KG1 (cell line): ENCODE data around the gene KRTAP19-8.

Experiments used
- DNase-seq: peaks from one replicate; lab custom pipeline; 2025; lab: John Stamatoyannopoulos, UW

Gene KRTAP19-8, protein sequence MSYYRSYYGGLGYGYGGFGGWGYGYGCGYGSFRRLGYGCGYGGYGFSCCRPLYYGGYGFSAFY

DNA sequence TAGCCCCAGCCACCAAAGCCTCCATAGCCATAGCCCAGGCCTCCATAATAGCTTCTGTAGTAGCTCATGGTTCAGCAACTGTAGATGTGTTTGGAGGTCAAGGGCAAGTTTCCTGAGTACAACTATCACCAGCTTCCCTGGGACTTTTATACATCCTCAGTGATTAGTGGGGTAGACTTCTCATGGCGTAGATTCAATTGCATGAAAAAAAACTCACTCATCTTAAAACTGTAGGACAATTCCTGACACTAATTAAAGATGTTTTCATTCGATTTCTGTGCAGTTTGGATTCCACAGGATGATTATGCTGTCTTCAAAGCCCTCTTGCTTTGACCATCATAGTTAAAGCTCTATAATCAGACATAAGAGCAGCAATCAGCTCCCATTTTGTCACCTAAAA, at the start of gene KRTAP19-8:
Gene KRTAP19-8, minus strand, starts transcription at position 101 of the 400 bp plus-strand sequence. Its CDS starts 33 bp downstream, at position 68.
- no peak for DNase-seq

DNA sequence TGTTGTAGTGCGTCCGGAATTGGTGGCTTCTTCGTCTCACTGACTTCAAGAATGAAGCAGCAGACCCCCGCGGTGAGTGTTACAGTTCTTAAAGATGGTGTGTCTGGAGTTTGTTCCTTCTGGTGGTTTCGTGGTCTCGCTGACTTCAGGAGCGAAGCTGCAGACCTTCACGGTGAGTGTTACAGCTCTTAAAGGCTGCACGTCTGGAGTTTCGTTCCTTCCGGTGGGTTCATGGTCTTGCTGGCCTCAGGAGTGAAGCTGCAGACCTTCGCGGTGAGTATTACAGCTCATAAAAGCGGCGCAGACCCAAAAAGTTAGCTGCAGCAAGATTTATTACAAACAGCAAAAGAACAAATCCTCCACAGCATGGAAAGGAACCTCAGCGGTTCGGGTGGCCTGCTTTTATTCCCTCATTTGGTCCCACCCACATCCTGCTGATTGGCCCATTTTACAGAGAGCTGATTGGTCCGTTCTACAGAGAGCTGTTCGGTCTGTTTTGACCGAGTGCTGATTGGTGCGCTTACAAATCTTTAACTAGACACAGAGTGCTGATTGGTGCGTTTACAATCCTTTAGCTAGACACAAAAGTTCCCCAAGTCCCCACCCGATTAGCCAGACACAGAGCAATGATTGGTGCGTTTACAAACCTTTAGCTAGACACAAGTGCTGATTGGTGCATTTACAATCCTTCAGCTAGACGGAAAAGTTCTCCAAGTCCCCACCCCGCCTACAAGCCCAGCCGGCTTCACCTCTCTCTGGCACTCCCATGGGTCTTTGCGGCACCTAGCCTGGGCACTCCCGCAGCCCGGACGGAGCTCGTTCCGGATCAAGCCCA, 49.6 kb upstream of the KRTAP19-8 start:
- DNase-seq = peak; percentile 40

DNA sequence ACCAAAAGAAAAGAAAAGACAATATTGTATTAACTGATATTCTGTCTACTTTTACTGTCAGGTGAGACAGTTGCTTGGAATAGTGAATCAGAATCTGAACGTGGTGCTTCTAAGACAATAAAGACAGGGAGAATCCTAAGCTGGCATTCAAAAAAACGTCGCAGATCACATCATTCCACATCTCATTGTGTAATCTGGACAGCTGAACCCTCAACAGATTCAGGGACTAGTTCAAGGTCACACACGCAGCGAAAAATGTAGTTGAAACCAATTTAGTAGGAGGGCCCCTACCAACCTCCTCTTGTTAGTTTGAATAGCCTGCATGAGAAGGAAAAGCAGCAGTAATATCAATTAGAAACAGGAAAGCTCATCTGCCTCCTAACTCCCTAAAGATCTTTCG, 46.4 kb upstream of the KRTAP19-8 start:
- no peak for DNase-seq

DNA sequence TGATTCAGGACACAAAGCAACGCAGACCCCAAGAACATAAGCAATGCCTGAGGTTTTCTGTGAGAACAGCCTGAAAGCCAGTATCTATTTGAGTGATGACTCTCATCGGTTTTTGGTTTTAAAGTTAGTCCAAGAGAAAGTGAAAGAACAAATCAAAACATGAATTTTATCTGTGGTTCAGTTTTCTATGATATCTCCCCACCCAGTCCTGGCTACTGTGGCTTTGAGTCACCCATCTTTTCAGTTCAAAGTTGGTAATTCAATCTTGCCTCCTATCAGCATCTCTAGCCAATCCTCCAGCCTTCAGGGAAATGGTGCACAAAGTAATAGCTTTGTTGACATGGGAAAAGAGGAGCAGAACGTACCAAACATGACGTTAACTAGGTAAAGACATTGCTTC, 40.5 kb upstream of the KRTAP19-8 start:
- no peak for DNase-seq

DNA sequence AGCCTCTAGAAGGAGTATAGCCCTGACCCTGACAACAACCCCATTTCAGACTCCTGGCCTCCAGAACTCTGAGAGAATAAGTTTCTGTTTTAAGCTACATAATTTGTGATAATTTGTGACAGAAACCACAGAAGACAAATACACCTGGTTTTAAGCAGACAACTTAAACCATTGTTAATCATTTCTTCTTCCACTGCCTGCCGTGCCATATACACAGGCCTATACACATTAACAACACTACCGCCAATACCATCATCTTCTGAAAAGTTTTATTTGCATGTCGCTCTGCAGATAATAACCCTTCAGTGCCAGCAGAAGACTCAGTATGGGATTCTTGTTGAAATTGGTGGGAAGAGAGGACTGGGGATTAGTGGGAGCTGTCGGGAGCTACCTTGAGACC, 39.9 kb upstream of the KRTAP19-8 start:
- DNase-seq = no peak

DNA sequence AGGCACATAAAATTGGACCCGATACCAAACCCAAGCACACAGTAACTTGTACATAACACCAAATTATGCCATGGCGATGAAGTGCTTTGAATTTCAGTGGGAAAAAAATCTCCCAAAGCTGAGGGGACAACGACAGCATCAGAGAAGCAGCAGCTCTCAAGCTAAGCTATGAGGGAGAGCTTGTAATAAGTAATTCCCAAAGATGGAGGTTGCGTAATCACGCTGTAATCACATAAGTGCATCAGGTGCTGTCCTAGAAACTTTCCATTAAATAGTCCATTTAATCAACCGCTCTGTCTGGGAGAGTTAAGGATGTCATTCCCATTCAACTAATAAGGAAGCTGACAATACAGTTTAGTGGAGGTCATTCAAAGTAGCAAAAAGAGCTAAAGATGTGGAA, 37.6 kb upstream of the KRTAP19-8 start:
- DNase-seq = no peak

DNA sequence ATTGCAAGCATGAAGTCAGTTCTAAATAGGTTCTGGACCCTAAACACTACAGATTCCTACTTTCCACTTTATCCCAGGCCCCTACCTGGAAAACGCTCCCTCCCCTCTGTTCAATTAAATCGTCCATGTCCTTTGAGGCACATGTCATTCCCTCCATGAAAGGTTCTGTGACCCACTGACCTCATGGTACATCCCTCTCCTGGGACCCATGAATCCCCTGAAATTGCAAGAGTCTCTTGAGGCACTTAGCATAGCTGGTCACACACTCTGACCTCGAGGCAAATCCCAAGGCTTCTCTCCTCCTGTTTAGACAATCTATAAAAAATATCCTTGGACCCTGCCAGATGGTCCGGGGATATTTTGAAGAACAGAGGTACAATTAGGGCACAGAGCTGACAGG, 34.3 kb upstream of the KRTAP19-8 start:
- DNase-seq = no peak

DNA sequence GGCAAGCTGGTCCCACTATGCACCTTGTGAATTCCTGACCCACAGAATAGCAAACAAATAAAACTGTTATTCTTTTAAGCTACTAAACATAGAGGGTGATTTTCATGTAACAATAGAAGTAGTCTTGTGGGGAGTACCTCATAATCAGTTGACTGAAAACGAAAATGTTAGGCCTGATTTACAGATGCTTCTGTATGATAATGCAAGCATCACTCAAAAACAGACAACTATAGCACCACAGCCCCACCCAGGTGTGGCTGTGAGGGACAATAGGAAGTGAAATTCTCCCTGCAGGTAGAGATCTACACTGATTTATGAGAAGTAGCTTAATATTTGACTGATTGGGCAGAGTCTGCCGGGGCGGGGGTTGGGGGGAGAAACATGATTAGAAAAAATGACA, 26.5 kb upstream of the KRTAP19-8 start:
- no peak for DNase-seq

DNA sequence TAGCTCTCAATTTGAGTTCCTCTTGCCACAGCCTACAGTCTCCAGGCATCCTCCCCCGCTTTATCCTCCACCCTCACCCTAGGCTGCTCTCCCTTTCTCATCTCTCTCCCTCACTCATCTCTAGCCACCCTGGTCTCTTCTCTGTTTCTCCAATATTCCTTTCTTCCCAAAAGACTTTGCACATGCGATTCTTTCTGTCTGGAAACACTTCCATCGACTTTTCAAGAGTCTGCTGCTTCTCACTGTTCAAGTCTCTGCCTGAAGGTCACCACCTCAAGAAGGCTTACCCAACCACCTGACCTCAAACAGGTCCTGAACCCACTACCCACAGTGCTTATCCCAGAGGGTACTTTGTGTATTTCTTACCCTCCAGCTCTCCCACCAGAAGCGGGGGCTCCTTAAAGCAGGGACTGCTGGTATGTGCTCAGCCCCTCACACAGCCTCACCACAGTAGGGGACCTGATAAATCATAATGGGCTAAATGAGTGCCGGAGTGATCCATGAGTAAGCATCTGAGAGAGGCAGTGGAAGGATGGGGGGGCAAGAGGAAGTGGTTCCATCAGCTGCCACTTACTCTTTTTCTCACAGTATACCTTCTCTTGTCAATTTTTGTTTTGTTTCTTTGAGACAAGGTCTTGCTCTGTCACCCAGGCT, 14.3 kb upstream of the KRTAP19-8 start:
- DNase-seq = no peak

DNA sequence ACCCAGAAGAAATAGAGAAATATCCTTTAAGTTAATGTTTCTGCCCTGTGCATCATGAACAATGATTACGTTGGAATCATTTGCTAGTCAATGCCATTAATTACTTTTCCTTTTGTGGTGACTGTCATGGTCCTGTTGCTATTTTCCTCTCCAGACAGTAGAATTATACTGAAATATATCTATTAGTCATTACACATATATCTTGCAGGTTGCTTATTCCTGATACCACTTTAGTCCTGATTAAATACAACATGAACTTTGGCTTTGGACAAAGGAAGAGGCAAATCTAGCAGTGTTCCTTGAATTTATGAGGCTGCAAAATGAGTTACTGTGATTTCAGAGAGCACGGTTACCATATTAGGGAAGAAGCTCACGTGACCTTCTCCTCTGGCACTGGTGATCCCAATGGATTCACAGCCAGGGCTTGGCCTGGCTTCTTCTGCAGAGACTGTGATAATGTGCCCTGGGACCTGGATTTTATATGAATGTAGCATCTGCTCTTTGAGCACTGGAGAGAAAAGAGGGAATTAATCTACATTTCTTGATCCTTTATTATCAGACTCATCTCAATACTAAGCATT, 12.4 kb upstream of the KRTAP19-8 start:
- no peak for DNase-seq

DNA sequence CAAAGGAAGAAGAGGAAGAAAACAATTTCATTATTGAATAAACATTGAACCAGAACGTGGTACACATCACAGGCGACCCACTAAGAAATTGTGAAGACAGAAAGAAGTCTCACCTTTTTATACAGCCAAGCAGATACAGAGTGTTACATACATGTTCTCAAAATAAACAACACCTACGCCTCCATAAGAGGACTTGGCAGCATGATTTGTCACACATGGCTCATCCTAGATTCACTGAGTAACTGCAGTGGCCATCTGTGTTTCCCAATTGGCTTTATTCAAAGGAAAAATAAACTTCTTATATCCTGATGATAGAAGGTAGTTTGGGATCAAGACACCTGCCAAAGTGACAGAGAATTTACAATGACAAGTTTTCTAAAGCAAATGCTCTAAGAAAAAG, 7.6 kb upstream of the KRTAP19-8 start:
- DNase-seq = no peak

DNA sequence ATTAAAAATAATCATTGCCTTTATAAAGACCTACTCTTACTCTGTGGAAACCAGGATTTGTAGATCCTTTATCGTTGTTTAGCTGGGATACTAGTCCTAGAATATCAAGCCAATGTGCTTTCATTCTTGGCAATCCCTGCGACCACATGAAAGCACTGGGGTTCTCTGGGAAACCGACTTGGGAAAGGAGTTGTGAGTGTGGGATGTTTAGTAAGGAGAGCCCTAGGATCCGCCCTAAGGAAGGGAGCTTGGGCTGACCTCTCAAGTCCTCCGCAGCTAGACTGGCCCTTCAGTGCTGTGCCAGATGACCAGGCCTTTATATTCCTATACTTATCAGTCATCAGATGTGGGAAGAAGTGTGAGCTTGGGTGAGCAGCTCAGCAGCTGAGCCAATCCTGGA, 5.2 kb upstream of the KRTAP19-8 start:
- no peak for DNase-seq

DNA sequence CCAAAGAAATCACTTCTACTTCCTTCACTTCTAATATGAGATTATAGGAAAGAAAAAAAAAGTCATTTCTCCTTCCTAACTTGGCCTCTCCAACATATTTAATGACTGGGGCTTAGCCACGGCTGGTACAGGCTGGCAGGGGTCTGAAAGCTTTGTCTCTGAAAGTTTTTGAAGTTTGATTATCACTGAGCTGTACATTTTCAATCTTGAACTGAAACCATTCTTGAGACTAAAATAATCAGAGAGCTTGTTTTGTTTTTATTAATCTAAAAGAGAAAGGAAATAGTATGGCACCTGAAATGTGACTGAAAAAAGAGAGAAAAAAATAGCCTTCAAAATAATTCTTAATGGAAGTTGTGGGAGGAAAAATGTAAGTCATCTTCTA, 3.8 kb upstream of the KRTAP19-8 start:
- no peak for DNase-seq

DNA sequence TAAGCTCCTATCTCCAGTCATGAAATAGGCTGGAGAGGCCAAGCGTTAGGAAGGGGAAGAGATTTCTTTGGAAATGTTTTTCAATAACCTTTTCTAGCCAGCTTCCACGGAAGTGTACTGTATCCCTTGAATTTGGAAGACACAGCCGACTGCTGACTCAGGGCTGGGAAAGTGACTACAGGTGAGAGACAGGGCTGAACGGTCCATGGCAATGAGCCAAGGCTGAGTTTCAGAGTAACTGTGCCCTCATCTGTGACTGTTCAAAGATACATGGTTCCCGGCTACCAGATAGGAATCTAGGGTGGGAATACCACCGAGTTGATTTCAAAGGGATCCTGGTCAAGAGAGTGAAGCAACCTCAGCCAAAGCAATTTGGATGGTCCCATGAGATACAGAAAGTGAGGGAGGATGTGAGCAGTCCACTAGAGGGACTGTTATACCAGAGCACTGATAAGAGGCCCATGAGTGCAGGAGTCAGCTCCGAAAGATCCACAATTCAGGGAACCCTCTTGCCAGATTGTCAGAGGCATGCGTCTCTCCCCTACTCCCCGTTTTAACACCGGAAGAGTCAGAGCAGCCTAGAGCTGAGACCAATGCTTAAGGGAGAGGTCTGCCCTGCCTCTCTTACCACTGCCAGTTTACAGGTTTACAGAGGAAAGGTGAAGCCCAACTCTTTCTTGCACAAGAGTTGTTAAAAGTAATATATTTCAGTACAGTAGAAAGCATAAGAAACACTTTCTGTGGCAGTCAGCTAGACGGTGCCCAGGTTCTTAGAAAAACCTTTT, 3.2 kb upstream of the KRTAP19-8 start:
- no peak for DNase-seq

DNA sequence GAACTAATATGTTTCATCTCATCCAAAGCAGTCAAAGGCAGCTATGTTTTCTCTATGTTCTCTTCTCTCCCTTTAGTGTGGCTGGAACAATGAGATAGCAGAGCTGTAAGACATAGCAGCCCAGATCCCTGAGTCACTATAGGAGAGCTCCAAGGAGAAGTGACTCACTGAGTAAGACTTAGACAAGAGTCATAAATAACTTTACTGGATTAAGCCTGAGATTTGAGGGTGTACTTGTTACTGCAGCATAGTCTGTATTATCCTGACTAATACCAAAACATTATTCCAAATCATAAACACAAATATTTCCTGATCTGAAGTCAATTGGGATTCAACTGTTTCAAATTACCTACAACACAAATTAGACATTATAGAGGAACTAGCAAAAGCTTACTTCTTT, 3.9 kb downstream of the KRTAP19-8 start:
- DNase-seq = no peak

DNA sequence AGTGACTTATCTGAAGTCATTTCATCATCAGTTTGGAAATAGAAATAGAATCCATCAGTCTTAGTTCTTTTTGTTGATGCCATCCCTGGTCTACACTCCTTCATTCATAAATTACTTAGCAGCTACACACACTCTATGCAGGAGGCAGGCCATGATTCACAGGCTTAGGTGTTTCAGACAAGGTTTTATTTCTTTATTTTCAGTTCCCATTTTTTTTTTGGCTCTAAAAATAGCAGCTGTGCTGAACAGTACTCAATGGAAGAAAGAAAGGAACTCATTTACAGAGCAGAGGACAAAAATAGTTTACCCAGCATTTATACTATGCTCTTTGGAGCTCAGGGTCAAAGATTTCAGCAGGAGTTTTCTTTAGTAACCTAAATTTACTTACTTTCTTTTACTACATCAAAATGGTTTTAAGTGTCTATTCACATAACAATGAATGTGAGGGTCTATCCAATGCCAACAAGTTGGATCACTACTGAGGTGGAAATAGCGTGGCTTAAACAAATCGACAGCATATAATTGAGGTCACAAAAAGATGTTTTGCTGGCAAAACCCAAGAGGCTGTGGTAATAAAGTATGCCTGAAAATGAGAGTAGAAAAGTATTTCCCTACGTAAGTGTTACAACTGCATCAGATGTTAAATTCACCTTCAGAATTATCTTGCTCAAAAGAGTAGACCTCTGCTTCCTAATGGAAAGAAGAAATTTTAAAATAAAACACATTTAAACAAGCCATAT, 7.7 kb downstream of the KRTAP19-8 start:
- no peak for DNase-seq

DNA sequence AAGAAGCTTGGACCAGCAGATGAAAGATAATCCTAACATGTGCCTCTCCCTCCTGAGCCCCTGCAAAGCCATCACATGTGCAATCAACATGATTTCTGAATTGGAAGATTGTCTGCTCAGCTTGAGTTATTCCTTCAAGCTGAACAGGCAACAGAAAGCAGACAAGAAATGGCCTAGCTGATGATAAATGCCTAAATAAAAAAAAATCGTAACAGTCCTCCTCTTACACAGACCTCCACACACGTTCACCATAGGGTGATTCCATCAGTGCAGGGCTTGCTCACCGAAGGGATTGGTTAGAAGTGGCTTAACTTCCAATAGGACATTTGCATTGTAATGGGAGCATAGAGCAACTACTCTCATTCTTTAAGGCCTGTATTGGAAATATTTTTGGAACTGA, 14.6 kb downstream of the KRTAP19-8 start:
- DNase-seq = no peak

DNA sequence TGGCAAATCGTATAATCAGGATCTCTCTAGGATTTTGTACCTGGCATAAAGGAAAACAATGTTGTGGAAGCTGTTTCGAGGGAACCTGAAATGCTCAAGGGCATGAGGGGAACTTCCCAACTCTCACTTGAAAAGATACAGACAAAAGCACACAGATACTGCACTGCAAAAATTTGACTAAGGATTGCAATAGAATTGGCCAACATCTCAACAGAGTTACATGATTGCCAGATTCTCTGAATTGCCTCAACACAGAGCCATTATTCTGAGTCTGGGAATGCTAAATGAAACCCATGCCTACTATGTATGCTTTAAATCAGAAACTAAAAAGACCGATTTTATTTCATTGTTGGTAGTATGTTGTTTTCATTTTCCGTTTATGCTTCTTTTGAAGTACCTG, 16.0 kb downstream of the KRTAP19-8 start:
- DNase-seq = no peak

DNA sequence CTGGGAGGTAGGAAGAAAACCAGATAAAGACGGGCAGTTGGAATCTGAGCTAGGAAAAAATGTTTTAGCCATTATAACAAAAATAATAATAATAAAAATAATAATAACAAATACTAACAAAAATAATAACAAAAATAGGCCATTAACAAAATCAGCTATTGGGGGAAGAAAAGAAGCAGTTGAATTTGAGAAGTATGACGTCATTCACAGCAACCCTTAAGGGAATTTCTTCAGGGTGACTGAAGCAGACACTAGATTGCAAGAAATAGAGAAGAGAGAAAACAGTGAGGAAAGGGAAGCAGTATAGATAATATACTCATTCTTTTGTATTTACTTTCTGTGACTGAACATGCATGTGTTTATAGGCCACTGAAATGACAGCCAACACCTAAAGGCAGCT, 20.0 kb downstream of the KRTAP19-8 start:
- no peak for DNase-seq

DNA sequence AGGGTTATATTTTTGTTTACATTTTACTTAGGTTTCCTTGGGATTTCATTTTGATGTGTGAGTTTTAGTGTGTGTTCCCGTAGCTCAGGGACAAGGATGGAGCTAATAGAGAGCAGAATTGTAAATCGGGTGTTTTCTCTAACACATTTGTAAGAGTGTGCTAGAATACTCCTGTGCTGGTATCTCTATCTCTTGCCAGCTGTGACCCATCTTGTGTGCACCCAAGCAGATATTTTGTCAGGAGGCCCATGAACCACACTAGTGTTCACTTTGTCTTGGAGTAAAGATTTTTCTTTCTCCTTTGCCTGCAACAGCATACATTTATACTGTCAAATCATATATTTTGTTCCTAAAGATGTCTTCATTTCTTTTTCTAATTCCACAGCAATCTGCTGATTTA, 23.4 kb downstream of the KRTAP19-8 start:
- DNase-seq = no peak
